Brain microvascular endothelial cell (primary cell): ENCODE data around the gene KRTAP5-6.

Source experiments
- DNase-seq: peaks from one replicate; pipeline ENCODE4 v3.0.0-alpha.2; 2020
- H3K27ac ChIP-seq: fragments of 250-450 bp; sonication (Bioruptor Pico); 2 replicates; pipeline ENCODE4 v1.5.1; 2020; ENCODE audit warnings: mild to moderate bottlenecking, moderate library complexity
- H3K27me3 ChIP-seq: fragments of 250-450 bp; sonication (Bioruptor Pico); replicated peaks from 2 replicates; pipeline ENCODE4 v1.5.1; 2020; ENCODE audit warnings: mild to moderate bottlenecking
- H3K36me3 ChIP-seq: fragments of 250-450 bp; sonication (Bioruptor Pico); replicated peaks from 2 replicates; pipeline ENCODE4 v1.5.1; 2020; ENCODE audit warnings: mild to moderate bottlenecking
- H3K4me3 ChIP-seq: 2 replicates; pipeline ENCODE4 v1.5.1; 2011; ENCODE audit warnings: low read depth, mild to moderate bottlenecking, control low read depth, low read length, moderate library complexity
- CTCF ChIP-seq: IDR thresholded peaks from 2 replicates; pipeline ENCODE4 v1.5.1; 2011; ENCODE audit warnings: low read depth, mild to moderate bottlenecking, moderate library complexity, low read length, control low read depth, inconsistent platforms; ENCODE audit errors: missing control alignments
- in situ Hi-C: cut with HindIII; loops from 2 replicates; pipeline ENCODE4 v1.10.0; 2017; ENCODE audit warnings: low sequenced_read_pairs, low pct_ligation_motif_present

Gene KRTAP5-6

GRCh38 chr11:1727096-1727690 is 30.2 kb downstream of the KRTAP5-6 start:
- TF ChIP-seq CTCF, result no peak
- in situ Hi-C loops, result no loop called here
- Histone ChIP-seq H3K27ac (no peak overlapping the region), H3K36me3 (no peaks in the 10 kb centered on the region), H3K4me3 (no peak overlapping the region), H3K27me3 (peaks cover 3% of the 10 kb centered on the region)
- DNase-seq, result no peak

GRCh38 chr11:1727861-1728260 is 30.9 kb downstream of the KRTAP5-6 start:
- no peak for TF ChIP-seq CTCF
- no peak for DNase-seq
- Histone ChIP-seq H3K27me3 (peaks cover 3% of the 10 kb centered on the region), H3K36me3 (no peaks in the 10 kb centered on the region), H3K4me3 (no peak overlapping the region), H3K27ac (no peak overlapping the region)
- in situ Hi-C loops, result no loop called here

- no peaks in the 10 kb centered on the region for H3K36me3 ChIP-seq
- DNase-seq, result no peak
- H3K27me3 ChIP-seq, result peaks cover 3% of the 10 kb centered on the region
- no peak overlapping the region for H3K4me3 ChIP-seq
- TF ChIP-seq CTCF, result no peak
- in situ Hi-C loops, result no loop called here
- H3K27ac ChIP-seq, result no peak overlapping the region
These were observed 31.3 kb downstream of the KRTAP5-6 start for GRCh38 chr11:1728301-1728700.

GRCh38 chr11:1728931-1729691 is 32.1 kb downstream of the KRTAP5-6 start:
- H3K36me3 ChIP-seq, result no peaks in the 10 kb centered on the region
- in situ Hi-C loops, result no loop called here
- TF ChIP-seq CTCF, result no peak
- no peak for DNase-seq
- no peak overlapping the region for H3K4me3 ChIP-seq
- peaks cover 3% of the 10 kb centered on the region for H3K27me3 ChIP-seq
- H3K27ac ChIP-seq, result no peak overlapping the region

- TF ChIP-seq CTCF, result no peak
- H3K36me3 ChIP-seq, result no peaks in the 10 kb centered on the region
- H3K27ac ChIP-seq, result no peak overlapping the region
- in situ Hi-C loops, result no loop called here
- no peak overlapping the region for H3K4me3 ChIP-seq
- H3K27me3 ChIP-seq, result peaks cover 3% of the 10 kb centered on the region
- DNase-seq, result no peak
These were observed 32.7 kb downstream of the KRTAP5-6 start for GRCh38 chr11:1729692-1730011.
